Measurements from ENCODE around the gene LARP4.
"Not testable (repeated sequence)": the region's sequence is repeated elsewhere in the genome, so short reads cannot be mapped to it uniquely, and the experiment has no call there.

LARP4 gene

DNA sequence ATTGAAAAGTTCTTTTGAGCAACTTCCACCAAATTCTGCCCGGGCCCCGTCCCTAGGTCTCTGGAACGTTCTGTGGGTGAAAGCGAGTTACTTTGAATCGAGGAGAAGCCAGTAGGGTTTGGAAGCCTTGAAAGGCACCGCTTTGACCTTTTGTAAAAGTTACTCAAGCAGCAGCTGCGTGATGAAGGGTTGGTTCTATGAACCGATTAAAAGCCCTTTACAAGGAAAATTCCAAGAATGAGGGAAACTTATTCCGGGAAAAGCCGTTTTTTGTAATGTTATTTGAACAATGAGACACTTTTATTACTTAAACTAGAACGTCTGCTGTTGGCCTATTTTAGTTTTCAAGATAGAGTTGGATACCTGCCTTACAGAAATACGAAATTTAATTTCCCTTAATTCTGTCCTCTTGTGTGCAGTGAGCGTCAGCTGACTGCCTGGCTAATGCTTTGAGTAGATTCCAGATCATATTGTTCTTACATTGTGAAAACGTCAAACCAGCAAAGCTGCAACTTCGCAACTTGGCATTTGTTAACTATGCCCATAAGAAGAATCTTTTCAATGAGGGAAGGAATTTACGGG lies 906 bp downstream of the LARP4 start:
- DNase-seq (no peak), ATAC-seq (no peak)

DNA sequence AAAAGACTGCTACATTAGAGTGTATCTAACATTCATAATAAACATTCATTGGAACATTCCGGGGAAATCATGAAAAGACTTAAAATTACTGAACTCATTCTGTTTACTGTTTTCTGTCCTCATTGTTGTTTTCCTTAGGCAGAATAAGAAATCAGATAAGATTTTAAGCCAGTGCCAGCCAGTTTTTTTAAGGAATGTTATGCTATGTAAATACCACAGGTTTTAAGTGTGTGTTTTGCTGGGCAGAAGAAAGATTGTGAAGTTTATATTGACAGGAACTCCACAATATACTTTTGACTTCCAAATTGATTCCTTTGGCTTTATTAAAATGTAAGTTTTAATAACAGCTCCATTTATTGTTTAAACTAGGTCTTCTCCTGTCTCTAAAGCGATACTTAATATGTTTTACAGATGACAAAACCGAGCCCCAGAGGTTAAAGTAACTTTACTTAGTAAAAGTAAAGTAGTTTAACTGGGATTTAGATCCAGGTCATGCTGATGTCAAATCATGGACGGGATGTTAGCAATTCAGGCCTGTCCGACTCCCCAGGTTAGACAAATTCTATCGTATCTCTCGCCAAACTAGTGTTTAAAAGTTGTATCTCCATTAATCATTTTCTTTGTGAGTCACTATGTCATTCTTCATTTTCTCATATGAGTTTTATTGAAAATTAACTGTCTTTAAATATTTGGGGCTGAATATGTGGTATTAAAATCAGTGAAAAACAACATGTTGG lies 1.7 kb downstream of the LARP4 start:
- ATAC-seq (no peak), DNase-seq (no peak)

DNA sequence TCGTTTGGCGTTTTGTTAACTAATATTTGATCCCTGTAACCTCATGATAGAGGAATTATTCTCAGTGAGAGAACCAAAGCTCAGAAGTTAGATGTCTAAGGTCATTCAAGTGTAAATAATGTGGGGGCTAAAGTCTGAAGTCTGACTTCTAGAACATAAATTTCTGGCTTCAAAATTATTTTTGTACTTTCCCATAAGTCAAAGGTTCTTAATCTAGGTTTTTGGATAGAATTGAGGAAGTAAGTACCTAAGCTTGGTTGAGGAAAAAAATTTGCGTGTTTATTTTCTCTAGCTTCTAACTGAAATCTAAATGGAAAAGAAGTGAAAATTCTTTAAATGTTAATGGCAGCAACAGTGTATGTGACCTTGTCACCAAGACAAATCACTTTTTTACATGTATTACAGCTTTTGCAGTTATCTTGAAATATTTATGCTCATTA lies 2.3 kb downstream of the LARP4 start:
- DNase-seq (no peak), ATAC-seq (no peak)

DNA sequence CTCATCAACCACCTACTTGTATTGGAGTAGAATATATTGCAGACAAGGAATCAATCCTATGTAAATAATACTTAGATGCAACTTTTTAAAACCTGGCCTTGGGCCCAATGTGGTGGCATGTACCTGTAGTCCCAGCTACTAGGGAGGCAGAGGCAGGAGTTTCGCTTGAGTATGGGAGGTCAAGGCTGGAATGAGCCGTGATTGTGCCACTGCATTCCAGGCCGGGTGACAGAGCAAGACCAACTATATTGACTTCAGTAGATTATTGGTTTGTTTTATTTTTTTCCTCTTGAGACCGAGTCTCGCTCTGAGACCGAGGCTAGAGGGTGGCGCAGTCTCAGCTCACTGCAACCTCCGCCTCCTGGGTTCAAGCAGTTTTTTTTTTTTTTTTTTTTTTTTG lies 3.6 kb downstream of the LARP4 start:
- DNase-seq (no peak), ATAC-seq (no peak)

DNA sequence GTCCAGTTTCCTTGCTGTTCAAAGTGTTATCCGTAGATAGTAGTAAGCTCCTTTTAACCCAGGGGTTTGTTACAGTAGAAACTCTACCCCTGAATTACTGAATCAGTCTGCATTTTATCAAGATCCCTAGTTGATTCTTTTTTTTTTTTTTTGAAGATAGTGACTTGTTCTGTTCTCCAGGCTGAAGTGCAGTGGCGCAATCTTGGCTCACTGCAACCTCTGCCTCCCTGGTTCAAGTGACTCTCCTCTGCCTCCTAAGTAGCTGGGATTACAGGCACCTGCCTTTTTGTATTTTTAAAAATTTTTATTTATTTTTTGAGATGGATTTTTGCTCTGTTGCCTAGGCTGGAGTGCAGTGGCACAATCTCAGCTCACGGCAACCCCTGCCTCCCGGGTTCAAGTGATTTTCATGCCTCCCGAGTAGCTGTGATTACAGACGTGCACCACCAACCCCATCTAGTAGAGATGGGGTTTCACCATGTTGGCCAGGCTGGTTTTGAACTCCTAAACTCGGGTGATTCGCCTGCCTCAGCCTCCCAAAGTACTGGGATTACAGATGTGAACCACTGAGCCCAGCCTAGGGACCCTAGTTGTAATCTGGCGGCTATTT lies 10.5 kb downstream of the LARP4 start:
- ATAC-seq (no peak), DNase-seq (no peak)

DNA sequence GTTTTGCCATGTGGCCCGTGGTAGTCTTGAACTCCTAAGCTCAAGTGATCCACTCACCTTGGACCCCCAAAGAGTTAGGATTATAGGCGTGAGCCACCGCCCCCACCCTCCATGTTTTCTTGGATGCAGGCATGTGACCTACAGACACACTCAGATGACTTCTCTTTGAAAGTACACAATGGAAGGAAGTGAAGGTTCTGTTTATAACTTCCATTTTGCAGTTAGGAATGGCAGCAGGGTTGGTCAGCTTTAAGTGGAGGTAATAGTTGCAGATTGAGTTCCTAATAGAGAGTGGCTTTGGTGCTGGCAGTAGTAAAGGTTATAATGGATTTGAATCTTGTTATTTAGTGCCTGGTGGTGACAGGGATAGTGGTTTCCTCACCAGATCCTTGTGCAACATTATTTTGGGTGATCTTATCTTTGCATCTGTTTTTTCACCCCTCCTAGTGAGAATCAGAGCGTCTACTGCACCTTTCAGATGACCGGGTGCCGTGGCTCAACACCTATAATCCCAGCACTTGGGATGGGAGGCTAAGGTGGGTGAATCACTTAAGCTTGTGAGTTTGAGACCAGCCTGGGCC lies 15.3 kb downstream of the LARP4 start:
- ATAC-seq, result no peak
- no peak for DNase-seq

DNA sequence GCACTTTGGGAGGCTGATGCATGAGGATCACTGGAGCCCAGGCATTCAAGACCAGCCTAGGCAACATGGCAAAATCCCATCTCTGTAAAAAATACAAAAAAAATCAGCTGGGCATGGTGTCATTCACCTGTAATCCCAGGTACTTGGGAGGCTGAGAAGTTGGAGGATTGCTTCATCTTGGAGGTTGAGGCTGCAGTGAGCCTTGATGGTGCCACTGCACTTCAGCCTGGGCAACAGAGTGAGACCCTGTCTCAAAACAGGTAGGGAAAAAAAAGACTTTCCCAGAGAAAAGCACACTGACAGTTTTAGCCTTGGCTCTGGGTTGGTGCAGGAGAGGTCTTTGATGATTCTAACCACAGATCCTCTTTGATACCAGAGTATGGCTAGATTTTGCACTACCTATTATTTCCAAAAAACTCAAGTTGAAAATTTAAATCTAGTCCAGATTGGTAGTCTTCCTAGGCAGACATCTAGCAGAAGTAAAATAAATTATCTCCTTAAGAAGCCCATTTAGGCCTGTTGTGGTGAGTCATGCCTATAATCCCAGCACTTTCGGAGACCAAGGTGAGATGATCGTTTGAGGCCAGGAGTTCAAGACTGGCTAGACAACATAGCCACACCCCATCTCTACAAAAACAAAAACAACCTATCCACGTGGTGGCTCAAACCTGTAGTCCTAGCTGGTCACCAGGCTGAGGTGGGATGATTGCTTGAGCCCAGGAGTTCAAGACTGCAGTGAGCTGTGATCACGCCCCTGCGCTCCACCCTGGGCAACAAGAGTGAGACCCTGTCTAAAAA lies 18.6 kb downstream of the LARP4 start:
- no peak for DNase-seq
- no peak for ATAC-seq

DNA sequence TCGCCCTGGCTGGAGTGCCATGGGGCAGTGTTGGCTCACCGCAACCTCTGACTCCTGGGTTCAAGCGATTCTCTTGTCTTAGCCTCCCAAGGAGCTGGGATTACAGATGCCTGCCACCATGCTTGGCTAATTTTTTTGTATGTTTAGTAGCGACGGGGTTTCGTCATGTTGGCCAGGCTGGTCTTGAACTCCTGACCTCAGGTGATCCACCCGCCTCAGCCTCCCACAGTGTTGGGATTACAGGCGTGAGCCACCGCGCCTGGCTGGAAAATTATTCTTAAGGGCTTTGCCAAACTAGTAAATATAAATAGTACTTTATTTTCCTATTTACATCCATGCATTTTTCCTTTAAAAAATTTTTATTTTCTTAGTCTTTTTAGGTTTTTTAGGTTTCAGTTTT lies 22.2 kb downstream of the LARP4 start:
- not testable (repeated sequence) for ATAC-seq, DNase-seq

DNA sequence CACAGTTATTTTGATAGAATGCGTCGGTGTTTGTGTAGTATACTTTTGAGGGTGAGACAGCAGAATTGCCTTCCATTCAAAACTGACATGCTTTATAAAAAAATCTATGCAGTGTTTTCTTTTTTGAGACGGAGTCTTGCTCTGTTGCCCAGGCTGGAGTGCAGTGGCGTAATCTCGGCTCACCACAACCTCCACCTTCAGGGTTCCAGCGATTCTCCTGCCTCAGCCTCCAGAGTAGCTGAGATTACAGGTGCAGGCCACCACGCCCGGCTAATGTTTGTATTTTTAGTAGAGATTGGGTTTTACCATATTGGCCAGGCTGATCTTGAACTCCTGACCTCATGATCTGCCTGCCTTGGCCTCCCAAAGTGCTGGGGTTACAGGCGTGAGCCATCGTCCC lies 22.7 kb downstream of the LARP4 start:
- not testable (repeated sequence) for ATAC-seq

DNA sequence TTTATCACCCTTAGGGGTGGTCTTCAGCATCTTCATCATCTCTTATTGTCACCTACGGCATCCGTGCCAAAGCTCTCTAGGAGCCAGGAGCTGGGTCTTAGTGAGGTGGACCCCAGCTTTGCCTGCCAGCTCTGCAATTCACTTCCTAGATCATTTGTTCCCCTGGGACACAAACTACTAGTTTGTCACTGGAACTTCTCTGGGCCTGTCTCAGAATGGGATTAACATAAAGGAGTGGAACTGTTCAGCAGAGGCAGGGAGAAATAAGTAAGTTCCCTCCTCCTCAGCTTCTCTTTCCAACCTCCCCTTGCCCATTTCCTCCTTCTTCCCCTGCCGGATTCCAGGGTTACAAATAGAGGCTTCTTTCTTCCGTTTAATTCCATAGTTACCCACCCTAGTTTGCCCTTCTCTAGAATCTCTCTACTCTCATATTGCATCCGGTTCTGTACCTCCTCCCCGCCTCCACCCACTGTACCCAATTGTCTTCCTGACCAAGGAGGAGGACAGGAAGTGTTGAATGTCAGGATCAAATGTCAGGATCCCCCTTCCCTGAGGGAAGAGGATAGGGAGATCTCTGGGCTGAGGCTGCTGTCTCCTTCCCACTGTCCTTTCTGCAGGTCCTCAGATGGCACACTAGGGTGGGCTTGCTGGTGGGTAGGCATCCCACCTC lies 25.0 kb downstream of the LARP4 start:
- no peak for DNase-seq
- no peak for ATAC-seq

More for the DNA sequence above, 22.7 kb downstream of the LARP4 start:
- DNase-seq, result not testable (repeated sequence)

DNA sequence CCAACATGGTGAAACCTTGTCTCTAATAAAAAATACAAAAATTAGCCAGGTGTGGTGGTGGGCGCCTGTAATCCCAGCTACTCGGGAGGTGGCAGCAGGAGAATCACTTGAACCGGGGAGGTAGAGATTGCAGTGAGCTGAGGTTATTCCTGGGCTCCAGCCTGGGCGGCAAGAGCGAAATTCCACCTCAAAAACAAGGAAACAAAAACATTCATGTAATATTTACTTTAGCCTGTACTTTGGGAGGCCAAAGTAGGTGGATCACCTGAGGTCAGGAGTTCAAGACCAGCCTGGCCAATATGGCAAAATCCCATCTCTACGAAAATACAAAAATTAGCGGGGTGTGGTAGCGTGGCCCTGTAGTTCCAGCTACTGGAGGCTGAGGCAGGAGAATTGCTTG lies 31.0 kb downstream of the LARP4 start:
- not testable (repeated sequence) for DNase-seq, ATAC-seq

DNA sequence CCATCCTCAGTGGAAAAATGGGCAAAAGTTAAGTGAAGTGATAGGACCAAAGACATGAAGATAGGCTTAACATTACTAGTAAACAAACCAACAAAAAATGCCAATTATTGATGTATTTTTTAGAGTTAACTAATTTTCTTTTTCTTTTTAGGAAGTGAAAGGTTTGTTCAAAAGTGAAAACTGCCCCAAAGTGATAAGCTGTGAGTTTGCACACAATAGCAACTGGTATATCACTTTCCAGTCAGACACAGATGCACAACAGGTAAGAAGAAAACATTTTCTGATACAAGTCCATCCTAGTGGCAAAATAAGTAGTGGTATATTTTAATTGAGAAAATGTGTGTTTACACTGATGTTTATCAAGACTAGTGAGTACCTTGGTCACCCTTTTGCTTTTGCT lies 39.6 kb downstream of the LARP4 start:
- ATAC-seq (no peak), DNase-seq (no peak)

DNA sequence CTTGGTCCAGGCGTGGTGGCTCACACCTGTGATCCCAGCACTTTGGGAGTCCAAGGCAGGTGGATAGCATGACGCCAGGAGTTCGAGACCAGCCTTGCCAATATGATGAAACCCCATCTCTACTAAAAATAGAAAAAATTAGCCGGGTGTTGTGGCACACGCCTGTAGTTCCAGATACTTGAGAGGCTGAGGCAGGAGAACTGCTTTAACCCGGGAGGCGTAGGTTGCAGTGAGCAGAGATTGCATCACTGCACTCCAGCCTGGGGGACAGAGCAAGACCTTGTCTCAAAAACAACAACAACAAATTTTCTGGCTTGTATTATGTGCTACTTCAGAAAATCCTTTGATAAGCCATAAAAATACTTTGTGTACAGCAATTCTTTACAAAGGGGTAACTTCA lies 41.1 kb downstream of the LARP4 start:
- no peak for DNase-seq
- ATAC-seq, result no peak

DNA sequence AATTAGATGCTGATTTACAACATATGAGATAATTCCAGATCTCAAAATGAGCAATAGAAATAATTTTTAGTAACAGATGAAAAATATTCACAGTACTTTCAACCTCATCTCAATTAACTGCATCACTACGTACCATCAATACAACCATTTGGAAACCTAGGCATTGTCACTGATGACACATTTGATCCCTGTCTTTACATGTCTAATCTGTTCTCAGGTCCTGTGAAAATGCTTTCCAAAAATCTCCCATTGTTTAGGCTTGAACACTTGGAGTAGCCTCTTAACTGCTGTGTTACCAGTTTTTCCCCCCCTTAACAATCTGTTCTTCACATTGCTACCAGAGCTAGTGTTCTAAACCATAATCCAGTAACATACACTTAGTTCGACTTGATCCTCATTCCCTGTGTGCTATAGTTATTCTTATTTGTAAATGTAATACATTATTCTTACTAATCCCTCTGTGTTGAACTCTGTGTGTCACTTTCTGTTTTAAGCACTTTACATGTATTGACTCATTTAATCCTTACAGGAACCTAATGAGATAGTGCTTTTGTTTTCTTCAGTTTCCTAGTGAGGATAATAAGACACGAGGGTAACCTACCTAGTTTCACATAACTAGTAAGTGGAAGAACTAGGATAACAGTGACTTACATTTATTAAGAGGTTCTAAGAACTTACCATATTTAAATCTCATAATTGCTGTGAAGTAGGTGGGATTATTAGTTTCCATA lies 41.7 kb downstream of the LARP4 start:
- peak; percentile 66 for ATAC-seq
- DNase-seq, result no peak

DNA sequence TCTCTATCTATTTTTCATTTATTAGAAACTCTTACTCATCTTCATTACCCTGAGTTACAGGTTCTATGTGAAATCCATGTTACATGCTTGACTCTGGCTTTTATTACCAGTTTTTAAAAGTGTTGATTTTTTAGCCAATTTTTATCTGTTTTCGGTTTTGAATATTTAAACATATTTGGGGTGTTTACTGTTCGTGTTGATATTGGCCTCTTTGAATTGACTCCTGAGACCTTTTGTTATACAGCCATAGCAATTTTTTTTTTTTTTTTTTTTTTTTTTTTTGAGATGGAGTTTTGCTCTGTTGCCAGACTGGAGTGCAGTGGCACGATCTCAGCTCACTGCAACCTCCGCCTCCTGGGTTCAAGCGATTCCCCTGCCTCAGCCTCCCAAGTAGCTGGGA lies 49.0 kb downstream of the LARP4 start:
- DNase-seq, ATAC-seq: not testable (repeated sequence)

DNA sequence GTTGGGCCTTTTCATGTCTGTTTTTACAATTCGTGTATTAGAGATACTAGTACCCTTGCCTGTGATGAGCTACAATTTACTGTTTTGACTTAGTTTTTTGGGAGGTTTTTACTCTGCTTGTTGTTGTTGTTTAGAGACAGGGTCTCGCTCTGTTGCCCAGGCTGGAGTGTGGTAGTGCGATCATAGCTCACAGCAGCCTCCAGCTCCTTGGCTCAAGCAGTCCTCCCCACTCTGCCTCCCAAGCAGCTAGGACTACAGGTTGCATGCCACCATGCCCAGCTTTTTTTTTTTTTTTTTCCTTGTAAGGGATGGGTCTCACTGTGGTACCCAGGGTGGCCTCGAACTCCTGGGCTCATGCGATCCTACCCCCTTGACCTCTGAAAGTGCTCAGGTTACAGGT lies 52.1 kb downstream of the LARP4 start:
- ATAC-seq, result no peak
- DNase-seq, result no peak

DNA sequence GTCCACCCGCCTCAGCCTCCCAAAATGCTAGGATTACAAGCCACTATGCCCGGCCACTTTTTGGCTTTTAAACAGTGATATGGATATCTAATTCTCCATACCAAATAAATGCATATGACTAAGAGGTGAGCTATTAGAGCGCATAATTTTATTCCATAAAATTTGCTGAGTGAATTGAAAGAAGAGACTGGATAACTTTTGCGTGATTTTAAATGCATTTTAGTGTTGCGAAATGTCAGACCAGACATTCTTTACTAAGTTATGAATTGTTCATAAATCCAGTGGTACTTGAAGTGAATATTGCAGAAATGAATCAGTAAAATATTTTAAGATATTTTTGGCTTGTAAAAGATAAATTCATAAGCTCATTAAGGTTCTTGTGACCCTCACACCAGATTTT lies 53.2 kb downstream of the LARP4 start:
- ATAC-seq (no peak), DNase-seq (no peak)

DNA sequence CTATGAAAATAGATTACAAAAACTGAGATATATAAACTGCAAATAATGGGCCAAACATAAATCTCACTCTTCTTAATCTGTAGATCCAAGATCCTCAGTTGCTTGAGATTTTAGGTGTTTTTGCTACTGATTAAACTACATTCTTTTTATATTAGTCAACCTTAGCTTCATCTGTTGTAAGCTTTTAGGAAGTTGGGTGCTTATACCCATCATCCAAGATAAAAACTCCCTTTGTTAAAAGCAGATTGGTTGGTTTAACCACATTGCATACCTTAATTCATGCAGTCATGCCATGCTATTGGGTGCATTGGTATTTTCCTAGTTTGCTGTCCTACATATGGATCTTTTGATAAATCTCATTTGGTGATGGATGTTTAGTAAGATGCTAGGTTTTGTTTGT lies 57.9 kb downstream of the LARP4 start:
- DNase-seq (no peak), ATAC-seq (no peak)

DNA sequence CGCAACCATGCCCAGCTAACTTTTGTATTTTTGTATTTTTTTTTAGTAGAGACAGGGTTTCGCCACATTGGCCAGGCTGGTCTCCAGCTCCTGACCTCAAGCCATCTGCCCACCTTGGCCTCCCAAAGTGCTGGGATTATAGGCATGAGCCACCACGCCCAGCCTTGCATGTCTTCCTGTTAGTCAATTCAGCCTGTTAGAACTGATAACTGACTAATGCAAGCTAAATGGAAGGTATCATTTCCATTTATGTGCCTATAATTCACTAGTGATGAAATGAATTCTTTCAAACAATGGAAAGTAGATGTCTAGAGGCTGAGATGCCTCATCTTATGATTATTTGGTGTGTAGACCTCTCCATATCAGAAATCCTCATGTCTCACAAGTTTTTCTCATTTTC lies 66.8 kb downstream of the LARP4 start:
- DNase-seq, result no peak
- no peak for ATAC-seq

DNA sequence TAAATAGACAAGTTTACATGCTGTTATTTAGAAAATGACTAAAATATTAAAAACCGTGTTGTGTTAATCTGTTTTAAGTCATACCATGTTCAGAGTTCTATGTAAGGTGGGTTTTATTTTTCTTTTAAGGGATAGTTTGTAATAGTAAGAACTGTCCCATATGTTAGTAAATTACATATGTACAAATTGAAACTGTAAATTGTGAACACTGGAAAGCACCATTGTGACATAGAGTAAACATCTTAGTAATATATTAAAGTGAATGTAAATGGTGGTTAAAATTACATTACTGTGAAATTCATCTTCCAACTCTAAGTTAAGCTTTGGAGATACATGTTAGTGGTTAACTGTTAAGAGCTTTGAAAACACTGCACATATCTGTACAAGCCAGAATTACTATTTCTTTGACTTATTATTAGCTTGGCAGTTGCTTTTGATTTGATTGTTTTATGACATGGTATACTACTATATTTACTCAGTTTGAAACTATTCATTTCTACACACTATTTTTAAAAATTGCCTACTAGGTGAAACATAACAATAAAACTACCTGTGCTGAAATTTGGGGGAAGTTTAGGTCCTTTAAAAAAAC lies 76.7 kb downstream of the LARP4 start:
- DNase-seq (no peak), ATAC-seq (no peak)

DNA sequence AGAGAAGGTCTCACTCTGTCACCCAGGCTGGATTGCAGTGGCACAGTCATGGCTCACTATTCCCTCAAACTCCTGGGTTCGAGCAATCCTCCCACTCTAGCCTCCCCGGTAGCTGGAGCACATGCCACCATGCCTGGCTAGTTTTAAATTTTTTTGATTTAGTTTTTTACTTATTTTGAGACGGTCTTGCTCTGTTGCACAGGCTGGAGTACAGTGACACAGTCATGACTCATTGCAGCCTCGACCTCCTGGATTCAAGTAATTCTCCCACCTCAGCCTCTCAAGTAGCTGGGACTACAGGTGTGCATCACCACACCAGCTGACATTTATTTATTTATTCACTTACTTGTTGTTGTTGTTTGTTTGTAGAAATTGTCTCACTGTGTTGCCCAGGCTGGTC lies 81.9 kb downstream of the LARP4 start:
- DNase-seq (no peak), ATAC-seq (no peak)

Measured in stimulated activated naive CD8-positive, alpha-beta T cell treated with anti-CD3 and anti-CD28 coated beads, Interleukin-15, Interleukin-2, amounts not matched to agents 100 U/mL and 50 U/mL, for 24 hours (primary cell).